Stimulated activated CD4-positive, alpha-beta T cell treated with anti-CD3 and anti-CD28 coated beads, Interleukin-1b, Interleukin-23, amount 100 ng/mL, for 24 hours (primary cell): ENCODE measurements around the gene SLC9A3.

Experiments
- DNase-seq, 4 experiments: peaks; one replicate each; pipeline ENCODE4 v3.0.0-alpha.2; 2020; ENCODE audit warnings: low read depth in 4 of 4, low spot score in 1 of 4

SLC9A3 gene

GRCh38 chr5:432201-432927 lies 91.9 kb downstream of the SLC9A3 start:
- DNase-seq = no peak

- DNase-seq = no peak
Measured at GRCh38 chr5:431711-432050, 92.6 kb downstream of the SLC9A3 start.

- peak in 2 of 4 experiments; percentile 24 to 42 for DNase-seq
Measured at GRCh38 chr5:431001-431710, 93.1 kb downstream of the SLC9A3 start.

GRCh38 chr5:430214-430925 lies 93.9 kb downstream of the SLC9A3 start:
- DNase-seq = no peak

- no peak for DNase-seq
Measured at GRCh38 chr5:429453-430188, 94.6 kb downstream of the SLC9A3 start.

GRCh38 chr5:428754-429452 lies 95.3 kb downstream of the SLC9A3 start:
- no peak for DNase-seq

GRCh38 chr5:428219-428618 lies 96.0 kb downstream of the SLC9A3 start:
- no peak for DNase-seq

- DNase-seq = no peak
Measured at GRCh38 chr5:427415-428087, 96.7 kb downstream of the SLC9A3 start.

- DNase-seq = no peak
Measured at GRCh38 chr5:426392-426976, 97.8 kb downstream of the SLC9A3 start.

- DNase-seq = no peak
Measured at GRCh38 chr5:425714-426113, 98.5 kb downstream of the SLC9A3 start.

- no peak for DNase-seq
Measured at GRCh38 chr5:424301-425110, 99.7 kb downstream of the SLC9A3 start.

GRCh38 chr5:423626-424261 lies 100.5 kb downstream of the SLC9A3 start:
- no peak for DNase-seq

- DNase-seq = no peak
Measured at GRCh38 chr5:423233-423565, 101.0 kb downstream of the SLC9A3 start.

GRCh38 chr5:422323-423232 lies 101.7 kb downstream of the SLC9A3 start:
- no peak for DNase-seq

GRCh38 chr5:421901-422300 lies 102.3 kb downstream of the SLC9A3 start:
- DNase-seq = no peak

GRCh38 chr5:421287-421880 lies 102.9 kb downstream of the SLC9A3 start:
- no peak for DNase-seq

- DNase-seq = no peak
Measured at GRCh38 chr5:420632-421286, 103.5 kb downstream of the SLC9A3 start.
